ENCODE data around the gene CRYBA4. TPM values are rescaled to one million over a fixed set of nuclear protein-coding genes. Genes with fewer than 3 reads are reported as not detected.

CRYBA4 gene
- total RNA-seq, 1 donor from 2014 or later, result not detected

- no peak for DNase-seq
Measured at GRCh38 chr22:26662160-26662559, 40.4 kb downstream of the CRYBA4 start.

DNA sequence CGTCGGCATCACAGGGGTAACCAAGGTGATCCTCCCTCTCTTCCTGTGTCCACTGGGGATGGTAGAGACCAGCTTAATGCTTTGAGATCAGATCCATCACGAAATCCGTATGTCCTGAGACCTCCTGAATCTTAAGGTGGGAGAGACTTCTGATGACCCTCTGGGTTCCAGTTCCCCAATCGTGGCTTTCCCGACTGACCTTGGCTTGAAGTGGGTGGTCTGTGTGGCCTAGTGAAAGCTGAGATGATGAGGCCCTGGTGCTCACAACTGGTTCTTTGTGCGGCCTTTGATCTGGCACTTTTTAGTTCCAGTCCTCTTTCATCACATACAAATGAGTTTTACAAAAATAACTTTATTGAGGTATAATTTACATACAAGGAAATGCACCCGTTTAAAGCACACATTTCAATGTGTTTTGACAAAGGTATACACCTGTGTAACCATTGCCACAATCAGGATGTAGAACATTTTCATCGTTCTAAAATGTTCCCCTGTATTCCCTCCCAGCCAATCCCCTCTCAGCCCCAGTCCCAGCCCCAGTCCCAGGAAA is 41.7 kb downstream of the CRYBA4 start:
- no peak for DNase-seq

GRCh38 chr22:26665813-26666231 is 44.1 kb downstream of the CRYBA4 start:
- DNase-seq, result no peak

GRCh38 chr22:26667140-26667539 is 45.4 kb downstream of the CRYBA4 start:
- DNase-seq, result no peak

- DNase-seq, result no peak
Measured at GRCh38 chr22:26669060-26669481, 47.3 kb downstream of the CRYBA4 start.

DNA sequence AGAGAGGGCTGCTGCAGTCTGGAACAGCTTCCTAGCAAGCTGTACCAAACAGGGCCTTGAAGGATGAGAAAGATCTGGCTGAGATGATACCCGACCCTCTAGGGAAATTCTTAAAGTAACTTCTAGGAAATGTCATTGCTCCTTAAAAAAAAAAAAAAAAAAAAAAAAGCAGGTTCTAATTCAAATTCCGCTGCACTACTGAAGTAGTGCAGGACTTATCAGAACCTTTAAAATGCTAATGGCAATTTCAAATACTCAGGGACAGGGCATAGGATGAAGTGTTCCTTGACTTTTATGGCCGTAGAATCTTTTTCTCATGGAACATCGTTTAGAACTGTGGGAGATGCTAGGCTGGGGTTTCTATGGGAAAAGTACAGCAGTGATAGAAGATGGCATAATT is 48.7 kb downstream of the CRYBA4 start:
- no peak for DNase-seq

- DNase-seq, result no peak
Measured at GRCh38 chr22:26671317-26672059, 49.7 kb downstream of the CRYBA4 start.

DNA sequence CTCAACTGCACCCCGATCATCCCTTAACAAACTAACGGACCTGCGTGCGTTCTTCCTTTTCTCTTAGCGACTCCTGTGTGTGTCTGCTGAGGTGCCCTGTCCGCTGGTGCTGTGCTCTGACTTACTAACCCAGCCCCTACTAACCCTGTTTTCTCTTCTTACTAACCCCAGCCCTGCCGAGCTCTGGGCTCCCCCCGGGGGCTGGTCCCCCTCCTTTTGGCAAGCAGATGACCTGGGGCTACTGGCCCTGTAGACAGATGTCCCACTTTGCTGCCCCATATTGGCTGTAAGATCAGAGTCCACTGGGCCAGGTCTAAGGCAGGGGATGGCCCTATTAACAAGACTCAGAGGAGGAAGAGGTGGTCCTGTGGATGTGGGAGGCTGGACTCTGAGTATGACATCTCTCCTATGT is 50.3 kb downstream of the CRYBA4 start:
- DNase-seq, result no peak

DNA sequence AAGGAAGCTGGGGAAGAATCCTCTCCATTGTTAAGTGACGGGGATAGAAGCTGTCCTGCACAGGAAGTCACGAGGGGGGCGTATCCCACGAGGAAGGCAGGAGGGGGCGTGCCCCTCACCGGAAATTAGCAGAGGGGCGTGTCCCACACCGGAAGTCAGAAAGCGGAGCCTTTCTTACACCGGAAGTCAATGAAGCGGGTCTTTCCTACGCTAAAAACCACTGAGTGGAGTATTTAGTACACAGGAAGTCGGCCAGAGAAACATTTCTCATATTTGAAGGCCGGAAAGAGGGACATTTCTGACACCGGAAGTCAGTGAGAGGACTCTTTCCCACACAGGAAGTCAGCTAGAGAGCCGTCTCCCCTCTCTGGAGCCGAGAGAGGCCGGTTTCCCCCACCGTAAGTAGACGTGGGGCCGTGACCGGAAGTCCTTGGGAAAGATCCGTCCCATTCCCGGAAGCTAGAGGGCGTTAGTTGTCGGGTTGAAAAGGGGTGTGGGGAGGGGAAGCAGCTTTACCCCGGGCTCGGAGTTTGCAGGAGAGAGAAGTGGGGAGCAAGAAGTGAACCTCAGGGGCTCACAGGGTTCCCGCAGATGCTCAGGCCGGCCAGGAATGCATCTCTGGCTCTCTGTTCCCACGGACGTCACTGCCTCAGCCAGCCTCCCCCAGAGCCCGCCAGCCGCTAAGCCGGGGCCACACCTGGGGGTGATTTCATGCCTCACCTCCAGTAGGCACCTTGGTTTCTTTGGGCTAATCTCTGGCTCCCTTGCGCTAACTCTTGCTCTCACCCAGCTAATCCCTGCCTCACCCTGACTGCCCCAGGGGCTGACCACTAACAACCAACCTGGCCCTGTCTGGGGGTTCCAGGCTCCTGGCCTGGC is 51.1 kb downstream of the CRYBA4 start:
- peak; percentile 84 for DNase-seq

DNA sequence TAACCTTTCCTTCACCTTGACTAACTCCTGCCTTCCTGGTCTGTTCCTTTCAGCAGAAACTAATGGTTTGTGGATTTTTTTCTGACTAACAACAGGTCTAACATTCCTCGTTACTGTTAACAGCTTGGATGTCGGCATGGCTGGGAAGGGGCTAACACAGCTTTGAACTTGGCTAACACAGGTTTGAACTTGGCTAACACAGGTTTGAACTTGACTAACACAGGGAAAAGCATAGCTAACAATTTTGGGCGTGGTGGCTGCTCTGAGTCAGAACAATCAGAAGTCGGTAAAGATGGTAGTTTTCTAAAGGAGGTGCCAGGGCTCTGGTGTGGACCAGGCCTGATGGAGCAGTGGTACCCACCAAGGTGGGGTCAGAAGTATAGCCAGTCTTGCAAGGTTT is 51.7 kb downstream of the CRYBA4 start:
- no peak for DNase-seq

GRCh38 chr22:26674211-26675190 is 52.7 kb downstream of the CRYBA4 start:
- no peak for DNase-seq

DNA sequence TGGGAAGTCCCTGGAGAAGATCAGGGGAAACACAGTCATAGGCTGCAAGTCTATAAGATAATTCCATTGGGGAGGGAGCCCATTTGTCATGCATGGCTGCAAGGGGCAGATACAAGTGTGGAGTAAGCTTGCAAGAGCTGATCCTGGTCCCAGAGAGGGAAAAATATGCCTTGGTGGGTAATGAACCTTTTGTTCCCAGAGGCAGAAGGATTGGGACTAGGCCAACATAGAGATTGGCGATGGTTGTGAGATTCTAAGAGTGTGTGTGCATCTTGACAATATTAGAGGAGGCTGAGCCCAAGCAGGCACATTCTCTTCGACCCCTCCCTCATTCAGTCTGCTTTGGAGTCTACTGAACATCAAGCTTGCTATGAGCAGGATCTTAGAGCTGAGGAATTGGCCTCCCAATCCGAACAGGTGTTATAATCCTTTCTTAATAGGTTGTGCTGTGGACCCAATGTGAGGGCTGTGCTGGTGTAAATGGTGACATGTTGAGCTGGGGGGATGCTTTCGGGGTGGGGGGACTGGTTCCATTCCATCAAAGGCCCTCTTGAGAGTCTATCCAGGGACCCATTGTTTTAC is 54.0 kb downstream of the CRYBA4 start:
- no peak for DNase-seq

GRCh38 chr22:26677217-26677616 is 55.5 kb downstream of the CRYBA4 start:
- no peak for DNase-seq

DNA sequence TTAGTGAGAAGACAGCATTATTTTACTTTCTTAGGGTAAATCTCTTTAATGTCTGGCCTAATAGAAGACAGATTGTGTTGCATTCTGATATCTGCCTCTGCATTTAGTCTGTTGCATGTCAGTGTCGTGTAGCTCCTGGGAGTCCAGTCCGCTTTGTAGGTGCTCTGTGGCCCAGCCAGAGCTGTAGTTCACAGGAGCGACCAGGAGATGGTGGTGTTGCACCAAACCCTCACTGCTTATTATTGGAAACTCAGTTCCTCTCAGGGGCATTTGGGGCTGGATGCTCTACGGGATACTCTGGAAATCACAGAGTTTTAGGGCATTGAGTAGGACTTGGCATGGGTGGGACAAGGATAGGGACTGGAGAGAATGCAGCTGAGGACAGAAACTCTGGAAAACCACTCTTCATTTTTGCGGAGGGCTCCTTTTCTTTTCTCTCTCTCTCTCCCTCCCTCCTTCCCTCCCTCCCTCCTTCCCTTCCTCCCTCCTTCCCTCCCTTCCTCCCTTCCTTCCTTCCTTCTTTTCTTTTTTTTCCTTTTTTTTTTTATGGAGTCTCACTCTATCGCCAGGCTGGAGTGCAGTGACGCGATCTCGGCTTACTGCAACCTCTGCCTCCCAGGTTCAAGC is 57.4 kb downstream of the CRYBA4 start:
- peak; percentile 48 for DNase-seq

Small RNA genes lying within 50 kb of the gene (small RNA-seq; reads per million reads assigned to genes)
- gene RF01874, result not detected

Other genes with a start within 250 kb of the CRYBA4 start
- 18.4 TPM for gene ASPHD2, start 192.7 kb upstream of the CRYBA4 start, total RNA-seq
- gene HPS4, start 138.2 kb upstream of the CRYBA4 start, total RNA-seq, result 35.1 TPM
- 19.5 TPM for gene SRRD, start 138.1 kb upstream of the CRYBA4 start, total RNA-seq
- gene TFIP11, start 109.5 kb upstream of the CRYBA4 start, total RNA-seq, result 43.8 TPM
- gene TPST2, start 31.8 kb upstream of the CRYBA4 start, total RNA-seq, result 11.4 TPM
- gene CRYBB1, start 3.9 kb upstream of the CRYBA4 start, total RNA-seq, result 0.62 TPM
- gene MIAT, start 35.6 kb downstream of the CRYBA4 start, total RNA-seq, result 221 TPM

Data from occipital lobe (tissue), 3 donors.